Loucy (cell line): Measurements from ENCODE around the gene FGF19.

ENCODE experiments used
- H2AFZ ChIP-seq: fragments of 200-600 bp; sonication (generic); 2 replicates; pipeline ENCODE4 v1.6.0; 2016; ENCODE audit warnings: antibody characterized with exemption, mild to moderate bottlenecking, low read length, moderate library complexity
- H3F3A ChIP-seq: fragments of 200-600 bp; 2 replicates; pipeline ENCODE4 v1.6.0; 2016; ENCODE audit warnings: antibody characterized with exemption, low read depth, mild to moderate bottlenecking
- H3K27me3 ChIP-seq: fragments of 200-600 bp; sonication (generic); 2 replicates; pipeline ENCODE4 v1.6.1; 2014; ENCODE audit warnings: low read length, mild to moderate bottlenecking; ENCODE audit not compliant: insufficient read depth, poor library complexity, severe bottlenecking
- H3K36me3 ChIP-seq: fragments of 200-600 bp; sonication (generic); 2 replicates; pipeline ENCODE4 v1.6.1; 2016; ENCODE audit warnings: low read length; ENCODE audit not compliant: insufficient read depth
- H3K4me1 ChIP-seq: fragments of 200-600 bp; sonication (generic); 2 replicates; pipeline ENCODE4 v1.5.1; 2014; ENCODE audit warnings: low read length, mild to moderate bottlenecking; ENCODE audit not compliant: insufficient read depth, poor library complexity, severe bottlenecking
- H3K4me2 ChIP-seq: fragments of 200-600 bp; sonication (generic); 2 replicates; pipeline ENCODE4 v1.6.0; 2014; ENCODE audit warnings: antibody characterized with exemption, low read length, low read depth, mild to moderate bottlenecking; ENCODE audit not compliant: poor library complexity, severe bottlenecking
- H3K4me3 ChIP-seq: fragments of 200-600 bp; sonication (generic); 2 replicates; pipeline ENCODE4 v1.5.1; 2014; ENCODE audit warnings: low read length, mild to moderate bottlenecking, mixed read lengths; ENCODE audit not compliant: poor library complexity, severe bottlenecking
- H3K79me2 ChIP-seq: fragments of 200-600 bp; sonication (generic); 2 replicates; pipeline ENCODE4 v1.6.1; 2014; ENCODE audit warnings: low read length; ENCODE audit not compliant: insufficient read depth
- H3K9ac ChIP-seq: fragments of 200-600 bp; sonication (generic); 2 replicates; pipeline ENCODE4 v1.6.0; 2014; ENCODE audit warnings: mild to moderate bottlenecking, low read depth, low read length, moderate library complexity; ENCODE audit not compliant: poor library complexity, severe bottlenecking
- H3K9me2 ChIP-seq: fragments of 200-600 bp; sonication (generic); replicated peaks from 2 replicates; pipeline ENCODE4 v1.6.1; 2016; ENCODE audit warnings: low read depth, low read length, mixed read lengths
- H3K9me3 ChIP-seq: fragments of 200-600 bp; sonication (generic); 2 replicates; pipeline ENCODE4 v1.6.1; 2014; ENCODE audit warnings: mild to moderate bottlenecking, antibody characterized with exemption, low read length, low read depth; ENCODE audit not compliant: insufficient read depth
- H4K20me1 ChIP-seq: fragments of 200-600 bp; sonication (generic); 2 replicates; pipeline ENCODE4 v1.6.0; 2014; ENCODE audit warnings: antibody characterized with exemption, low read length, mild to moderate bottlenecking; ENCODE audit not compliant: insufficient read depth, poor library complexity, severe bottlenecking
- EZH2phosphoT487 ChIP-seq: fragments of 200-600 bp; IDR thresholded peaks from 2 replicates; pipeline ENCODE4 v1.6.1; 2018; ENCODE audit warnings: antibody characterized with exemption, mild to moderate bottlenecking, moderate library complexity, borderline replicate concordance
- TF ChIP-seq, protein P1 (sequence below): fragments of 200-600 bp; sonication (generic); conservative IDR thresholded peaks from 2 replicates; pipeline ENCODE4 v1.5.1; 2014; ENCODE audit warnings: mild to moderate bottlenecking, antibody characterized with exemption, low read length

FGF19 gene

DNA sequence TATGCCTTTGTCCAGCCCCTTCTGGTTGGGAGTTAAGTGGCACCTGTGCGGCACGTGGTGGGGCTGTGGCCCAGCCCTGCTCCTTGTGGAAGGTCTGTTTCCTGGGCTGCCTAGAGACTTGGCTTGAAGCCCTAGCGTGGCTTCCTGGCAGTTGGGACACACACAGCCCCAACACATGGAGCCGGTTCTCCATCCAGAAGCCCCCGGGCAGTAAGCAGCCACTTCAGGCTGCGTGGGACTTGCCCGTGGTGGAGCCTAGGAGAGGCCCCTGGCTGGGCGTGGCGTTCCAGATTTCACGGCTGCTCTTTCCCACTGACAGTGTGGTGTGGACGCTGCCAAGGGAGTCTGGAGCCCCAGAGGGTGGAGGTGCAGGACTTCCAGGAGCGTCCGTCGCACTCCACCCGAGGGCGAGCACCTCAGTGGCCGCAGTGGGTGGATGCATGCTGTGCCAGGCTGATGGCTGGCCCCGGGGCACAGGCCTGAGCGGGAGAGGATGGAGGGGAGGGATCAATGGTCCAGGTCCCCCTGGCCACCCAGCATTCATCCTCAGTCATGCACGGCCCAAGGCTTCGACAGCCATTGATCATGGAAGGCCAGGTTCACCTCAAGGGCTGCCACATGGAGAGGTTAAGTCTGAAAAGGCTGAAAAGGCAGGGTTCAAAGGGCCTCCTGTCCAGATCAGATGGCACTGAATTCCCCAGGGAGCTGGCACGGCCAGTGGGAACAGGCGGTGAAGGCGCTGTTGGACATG is 53.6 kb downstream of the FGF19 start:
- H3F3A ChIP-seq = no peaks in the 10 kb centered on the region
- H3K9me3 ChIP-seq = no peaks in the 10 kb centered on the region
- H3K79me2 ChIP-seq = no peaks in the 10 kb centered on the region
- H3K27me3 ChIP-seq = no peaks in the 10 kb centered on the region
- no peak overlapping the region for H3K4me3 ChIP-seq
- no peak overlapping the region for H3K9ac ChIP-seq
- H3K9me2 ChIP-seq = no peaks in the 10 kb centered on the region
- H3K36me3 ChIP-seq = no peaks in the 10 kb centered on the region
- H2AFZ ChIP-seq = no peak overlapping the region
- H3K4me1 ChIP-seq = no peaks in the 10 kb centered on the region
- no peak overlapping the region for H3K4me2 ChIP-seq
- no peaks in the 10 kb centered on the region for H4K20me1 ChIP-seq
- TF ChIP-seq, protein P1, sequence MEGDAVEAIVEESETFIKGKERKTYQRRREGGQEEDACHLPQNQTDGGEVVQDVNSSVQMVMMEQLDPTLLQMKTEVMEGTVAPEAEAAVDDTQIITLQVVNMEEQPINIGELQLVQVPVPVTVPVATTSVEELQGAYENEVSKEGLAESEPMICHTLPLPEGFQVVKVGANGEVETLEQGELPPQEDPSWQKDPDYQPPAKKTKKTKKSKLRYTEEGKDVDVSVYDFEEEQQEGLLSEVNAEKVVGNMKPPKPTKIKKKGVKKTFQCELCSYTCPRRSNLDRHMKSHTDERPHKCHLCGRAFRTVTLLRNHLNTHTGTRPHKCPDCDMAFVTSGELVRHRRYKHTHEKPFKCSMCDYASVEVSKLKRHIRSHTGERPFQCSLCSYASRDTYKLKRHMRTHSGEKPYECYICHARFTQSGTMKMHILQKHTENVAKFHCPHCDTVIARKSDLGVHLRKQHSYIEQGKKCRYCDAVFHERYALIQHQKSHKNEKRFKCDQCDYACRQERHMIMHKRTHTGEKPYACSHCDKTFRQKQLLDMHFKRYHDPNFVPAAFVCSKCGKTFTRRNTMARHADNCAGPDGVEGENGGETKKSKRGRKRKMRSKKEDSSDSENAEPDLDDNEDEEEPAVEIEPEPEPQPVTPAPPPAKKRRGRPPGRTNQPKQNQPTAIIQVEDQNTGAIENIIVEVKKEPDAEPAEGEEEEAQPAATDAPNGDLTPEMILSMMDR = no peak
- no peak for TF ChIP-seq EZH2phosphoT487

DNA sequence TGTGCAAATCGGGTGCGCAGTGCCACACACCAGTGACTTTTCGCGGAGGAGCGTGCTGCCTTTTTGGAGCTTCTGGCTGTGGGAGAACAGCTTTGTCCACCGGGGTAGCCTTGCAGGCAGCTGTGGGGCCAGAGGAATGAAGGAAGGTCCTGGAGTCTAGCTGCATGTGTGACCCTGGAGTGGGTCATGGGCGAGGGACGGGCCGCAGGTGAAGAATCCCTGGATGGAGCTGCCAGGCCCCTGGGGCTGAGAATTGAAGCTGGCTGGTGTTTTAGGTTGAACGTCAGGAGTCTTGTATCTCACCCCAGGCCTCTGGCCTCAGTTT is 54.3 kb downstream of the FGF19 start:
- H3K4me2 ChIP-seq = no peak overlapping the region
- no peaks in the 10 kb centered on the region for H4K20me1 ChIP-seq
- no peaks in the 10 kb centered on the region for H3K9me2 ChIP-seq
- H3F3A ChIP-seq = no peaks in the 10 kb centered on the region
- TF ChIP-seq EZH2phosphoT487 = no peak
- TF ChIP-seq, protein P1 = no peak
- H2AFZ ChIP-seq = no peak overlapping the region
- H3K4me3 ChIP-seq = no peak overlapping the region
- H3K27me3 ChIP-seq = no peaks in the 10 kb centered on the region
- H3K4me1 ChIP-seq = no peaks in the 10 kb centered on the region
- H3K9ac ChIP-seq = no peak overlapping the region
- H3K79me2 ChIP-seq = no peaks in the 10 kb centered on the region
- H3K9me3 ChIP-seq = no peaks in the 10 kb centered on the region
- no peaks in the 10 kb centered on the region for H3K36me3 ChIP-seq

DNA sequence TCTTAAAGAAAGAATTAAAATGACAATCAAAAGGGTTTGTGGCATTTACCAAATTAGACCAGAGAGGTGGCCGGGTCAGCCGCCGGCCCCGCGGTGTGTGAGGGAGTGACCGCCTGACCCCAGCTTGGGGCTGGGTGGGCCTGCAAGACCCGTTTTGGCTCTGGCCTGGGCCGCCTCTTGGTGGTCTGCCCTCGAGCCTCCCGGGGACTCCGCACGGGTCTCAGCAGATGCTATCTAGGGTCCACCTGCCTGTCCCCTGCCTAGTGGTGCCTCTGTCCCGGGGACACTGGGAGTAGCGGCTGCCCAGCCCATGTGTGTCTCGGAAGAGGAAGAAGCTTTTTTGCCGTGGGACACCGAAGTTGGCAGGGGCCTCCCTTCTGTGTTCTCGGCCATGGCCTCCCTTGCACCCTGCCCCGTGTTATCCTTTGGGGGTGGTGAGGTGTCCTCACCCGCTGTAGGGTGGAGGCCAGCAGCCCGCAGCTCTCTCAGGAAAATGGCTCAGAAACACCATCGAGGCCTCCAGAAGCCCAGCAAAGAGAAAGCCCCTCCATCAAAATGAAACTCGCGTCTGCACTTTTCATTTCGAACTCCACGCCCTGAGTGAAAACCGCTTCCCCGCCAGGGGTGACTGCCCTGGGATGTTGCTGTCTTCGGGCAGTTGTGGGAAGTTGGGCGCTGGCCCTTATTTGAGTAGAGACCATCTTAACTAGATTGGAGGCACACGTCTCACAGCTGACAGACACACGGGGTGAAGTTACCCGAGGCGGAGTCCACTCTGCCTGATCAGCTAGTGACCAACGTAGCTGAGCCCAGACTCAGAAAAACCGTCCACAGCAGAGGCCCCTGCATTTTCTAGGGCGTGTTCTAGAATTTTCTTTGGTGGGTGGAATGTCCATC is 54.9 kb downstream of the FGF19 start:
- no peaks in the 10 kb centered on the region for H3K27me3 ChIP-seq
- no peak overlapping the region for H3K4me3 ChIP-seq
- no peak overlapping the region for H3K4me2 ChIP-seq
- H3K9ac ChIP-seq = no peak overlapping the region
- H3K9me3 ChIP-seq = no peaks in the 10 kb centered on the region
- H3K36me3 ChIP-seq = no peaks in the 10 kb centered on the region
- no peaks in the 10 kb centered on the region for H3K79me2 ChIP-seq
- H3F3A ChIP-seq = no peaks in the 10 kb centered on the region
- H2AFZ ChIP-seq = no peak overlapping the region
- H3K9me2 ChIP-seq = no peaks in the 10 kb centered on the region
- TF ChIP-seq, protein P1 = no peak
- TF ChIP-seq EZH2phosphoT487 = no peak
- no peaks in the 10 kb centered on the region for H4K20me1 ChIP-seq
- H3K4me1 ChIP-seq = no peaks in the 10 kb centered on the region
